Omental fat pad (tissue), 4 donors: Measurements from ENCODE around the gene DOCK7. TPM values are rescaled to one million over a fixed set of nuclear protein-coding genes. Genes with fewer than 3 reads are reported as not detected.
"Not testable (repeated sequence)": the region's sequence is repeated elsewhere in the genome, so short reads cannot be mapped to it uniquely, and the experiment has no call there.

Experiments used
- ATAC-seq: fragments of 150-250 bp; one replicate; pipeline ENCODE4 v1.9.1; 2016; ENCODE audit warnings: mild to moderate bottlenecking, moderate library complexity; ENCODE audit not compliant: low FRiP score
- DNase-seq: peaks from one replicate; pipeline ENCODE4 v3.0.0-alpha.2; 2019; ENCODE audit warnings: low spot score
- total RNA-seq, 4 donors: library from RNA; depleted of rRNA; stranded (reverse); fragments of >200 nt; gene quantifications; one replicate each; pipeline ENCODE4 v1.1.0, GENCODE V29; 2016
- TF ChIP-seq, protein P1 (sequence below), 3 donors: fragments of 450-650 bp; IDR thresholded peaks; one replicate each; pipeline ENCODE4 v1.5.1; 2016 to 2017; ENCODE audit warnings: antibody characterized with exemption in 3 of 3, mild to moderate bottlenecking in 3 of 3, moderate library complexity in 2 of 3

Gene DOCK7
- total RNA-seq, 4 donors from 2014 or later = 29.1 to 55.2 (median 31.0) TPM

DNA sequence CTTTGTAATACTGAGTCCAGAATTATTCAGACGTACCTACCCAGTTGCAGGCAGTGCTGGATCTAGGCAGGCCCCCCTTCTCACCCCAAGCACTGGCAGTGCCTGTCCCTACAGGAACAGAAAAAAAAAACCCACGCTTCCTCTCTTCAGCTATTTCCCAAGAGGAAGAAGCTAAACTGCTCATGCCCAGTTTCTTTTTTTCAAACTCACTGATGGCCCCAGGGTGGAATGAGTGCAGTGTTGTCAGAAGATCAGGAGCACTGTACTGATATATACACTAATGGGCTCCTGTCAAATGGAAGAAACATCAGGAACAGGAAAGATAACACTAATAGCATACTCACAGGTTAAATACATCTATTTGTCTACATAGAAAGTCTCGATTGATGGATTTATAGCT lies 28.2 kb upstream of the DOCK7 start:
- no peak for ATAC-seq
- DNase-seq = no peak
- TF ChIP-seq, protein P1, sequence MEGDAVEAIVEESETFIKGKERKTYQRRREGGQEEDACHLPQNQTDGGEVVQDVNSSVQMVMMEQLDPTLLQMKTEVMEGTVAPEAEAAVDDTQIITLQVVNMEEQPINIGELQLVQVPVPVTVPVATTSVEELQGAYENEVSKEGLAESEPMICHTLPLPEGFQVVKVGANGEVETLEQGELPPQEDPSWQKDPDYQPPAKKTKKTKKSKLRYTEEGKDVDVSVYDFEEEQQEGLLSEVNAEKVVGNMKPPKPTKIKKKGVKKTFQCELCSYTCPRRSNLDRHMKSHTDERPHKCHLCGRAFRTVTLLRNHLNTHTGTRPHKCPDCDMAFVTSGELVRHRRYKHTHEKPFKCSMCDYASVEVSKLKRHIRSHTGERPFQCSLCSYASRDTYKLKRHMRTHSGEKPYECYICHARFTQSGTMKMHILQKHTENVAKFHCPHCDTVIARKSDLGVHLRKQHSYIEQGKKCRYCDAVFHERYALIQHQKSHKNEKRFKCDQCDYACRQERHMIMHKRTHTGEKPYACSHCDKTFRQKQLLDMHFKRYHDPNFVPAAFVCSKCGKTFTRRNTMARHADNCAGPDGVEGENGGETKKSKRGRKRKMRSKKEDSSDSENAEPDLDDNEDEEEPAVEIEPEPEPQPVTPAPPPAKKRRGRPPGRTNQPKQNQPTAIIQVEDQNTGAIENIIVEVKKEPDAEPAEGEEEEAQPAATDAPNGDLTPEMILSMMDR (IDR thresholded peaks at IDR 0.05) = no peak

DNA sequence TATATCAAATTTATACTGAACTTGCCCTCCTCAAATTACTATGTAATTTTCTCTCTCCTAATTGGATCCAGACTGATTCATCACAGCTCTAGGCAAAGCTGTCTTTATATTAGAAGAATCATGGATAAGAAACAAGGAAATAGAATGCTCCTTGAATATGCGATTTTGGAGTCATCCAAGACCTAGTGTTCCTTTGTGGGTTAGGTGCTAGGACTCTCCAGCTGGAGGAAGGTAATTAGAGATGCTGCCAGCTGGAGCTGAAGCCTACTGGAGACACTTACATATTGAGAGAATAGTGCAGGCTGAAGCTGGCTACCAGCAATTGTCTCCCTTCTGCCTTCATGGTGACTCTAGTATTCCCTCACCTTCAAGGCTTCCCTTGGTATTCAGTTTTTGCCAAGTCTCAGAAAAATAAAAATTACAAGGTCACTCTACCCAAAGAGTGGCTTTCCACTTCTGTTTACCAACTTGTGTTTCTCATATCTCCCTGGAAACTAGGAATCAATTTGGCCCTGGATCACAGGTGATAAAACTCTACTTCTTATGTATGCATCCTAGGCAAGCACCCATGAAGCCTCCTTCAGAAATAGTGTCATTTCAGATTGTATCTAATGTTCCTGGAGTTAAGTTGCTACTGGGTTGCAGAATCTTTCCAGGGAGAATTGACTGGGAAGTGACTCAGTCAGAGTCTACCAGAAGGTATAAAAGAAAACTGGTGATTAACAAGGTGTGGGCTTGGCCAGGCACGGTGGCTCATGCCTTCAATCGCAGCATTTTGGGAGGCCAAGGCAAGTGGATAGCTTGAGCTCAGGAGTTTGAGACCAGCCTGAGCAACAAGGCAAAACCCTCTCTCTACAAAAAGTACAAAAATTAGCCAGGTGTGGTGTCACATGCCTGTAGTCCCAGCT lies 24.4 kb upstream of the DOCK7 start:
- ATAC-seq = no peak
- no peak for DNase-seq
- TF ChIP-seq, protein P1 (IDR thresholded peaks at IDR 0.05) = no peak

DNA sequence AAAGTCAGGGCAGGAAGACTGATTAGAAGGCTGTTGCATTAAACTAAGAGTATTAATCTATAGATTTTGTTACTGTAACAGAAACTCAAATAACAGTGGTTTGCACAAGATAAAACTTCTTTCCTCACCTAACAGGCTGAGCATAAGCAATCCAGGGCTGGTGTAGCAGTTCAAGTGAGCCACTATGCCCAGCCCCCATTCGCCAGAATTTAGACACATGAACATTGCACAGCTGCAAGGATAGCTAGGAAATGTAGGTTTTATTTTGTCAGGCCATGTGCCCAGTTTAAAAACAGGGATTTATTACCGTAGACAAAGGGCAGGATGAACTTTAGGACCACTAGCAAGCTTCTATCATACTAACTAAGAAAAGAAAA lies 19.5 kb upstream of the DOCK7 start:
- TF ChIP-seq, protein P1 (IDR thresholded peaks at IDR 0.05) = no peak
- ATAC-seq (no peak), DNase-seq (no peak)

DNA sequence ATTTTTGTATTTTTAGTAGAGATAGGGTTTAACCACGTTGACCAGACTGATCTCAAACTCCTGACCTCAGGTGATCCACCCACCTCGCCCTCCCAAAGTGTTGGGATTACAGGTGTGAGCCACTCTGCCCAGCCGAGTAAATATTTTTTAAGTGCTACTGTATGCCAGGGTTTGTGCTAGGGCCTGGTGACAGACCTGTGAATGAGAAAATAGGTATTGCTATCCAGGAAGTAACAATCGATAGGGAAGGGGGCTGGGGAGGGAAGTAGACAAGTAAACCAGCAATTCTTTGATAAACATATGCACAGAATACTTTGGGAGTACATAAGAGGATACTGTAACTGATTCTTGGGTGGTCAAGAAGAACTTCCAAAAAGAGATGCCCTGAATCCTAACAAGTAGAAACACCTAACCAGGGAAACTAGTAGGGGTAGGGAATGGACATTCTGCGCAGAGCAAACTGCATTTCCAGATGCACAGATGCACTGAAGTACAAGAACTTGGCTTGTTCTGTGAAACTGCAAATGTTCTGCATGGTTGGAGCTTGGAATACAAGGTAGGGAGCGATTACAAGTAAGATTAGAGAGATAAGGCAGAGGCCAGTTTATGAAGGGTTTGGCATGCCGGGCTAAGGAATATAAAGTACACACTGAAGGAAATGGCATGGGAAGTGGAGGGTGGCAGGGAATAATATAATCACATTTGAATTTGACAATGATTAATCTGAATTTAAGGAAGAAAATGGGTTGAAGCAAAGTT lies 19.0 kb upstream of the DOCK7 start:
- ATAC-seq (no peak), DNase-seq (no peak)
- TF ChIP-seq, protein P1 (IDR thresholded peaks at IDR 0.05) = no peak

DNA sequence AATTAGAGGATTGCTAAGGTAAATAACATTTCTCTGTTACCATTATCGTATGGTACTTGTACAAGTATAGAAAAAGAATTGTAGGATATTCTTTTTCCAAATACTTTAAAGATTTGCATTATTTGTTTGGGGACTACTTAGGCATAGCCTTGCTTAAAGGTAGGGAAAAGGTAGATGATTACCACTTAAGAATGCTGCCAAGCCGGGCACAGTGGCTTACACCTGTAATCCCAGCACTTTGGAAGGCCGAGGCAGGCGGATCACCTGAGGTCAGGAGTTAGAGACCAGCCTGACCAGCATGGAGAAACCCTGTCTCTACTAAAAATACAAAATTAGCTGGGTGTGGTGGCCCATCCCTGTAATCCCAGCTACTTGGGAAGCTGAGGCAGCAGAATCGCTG lies 10.0 kb upstream of the DOCK7 start:
- DNase-seq, ATAC-seq: not testable (repeated sequence)

DNA sequence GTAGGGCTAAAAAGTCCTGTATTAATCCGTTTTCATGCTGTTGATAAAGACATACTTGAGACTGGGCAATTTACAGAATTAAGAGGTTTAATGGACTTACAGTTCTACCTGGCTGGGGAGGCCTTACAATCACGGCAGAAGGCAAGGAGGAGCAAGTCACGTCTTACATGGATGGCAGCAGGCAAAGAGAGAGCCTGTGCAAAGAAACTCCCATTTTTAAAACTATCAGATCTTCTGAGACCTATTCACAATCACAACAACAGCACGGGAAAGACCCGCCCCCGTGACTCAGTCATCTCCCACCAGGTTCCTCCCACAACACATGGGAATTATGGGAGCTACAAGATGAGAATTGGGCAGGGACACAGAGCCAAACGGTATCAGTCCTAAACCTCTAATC lies 6.3 kb upstream of the DOCK7 start:
- not testable (repeated sequence) for ATAC-seq

DNA sequence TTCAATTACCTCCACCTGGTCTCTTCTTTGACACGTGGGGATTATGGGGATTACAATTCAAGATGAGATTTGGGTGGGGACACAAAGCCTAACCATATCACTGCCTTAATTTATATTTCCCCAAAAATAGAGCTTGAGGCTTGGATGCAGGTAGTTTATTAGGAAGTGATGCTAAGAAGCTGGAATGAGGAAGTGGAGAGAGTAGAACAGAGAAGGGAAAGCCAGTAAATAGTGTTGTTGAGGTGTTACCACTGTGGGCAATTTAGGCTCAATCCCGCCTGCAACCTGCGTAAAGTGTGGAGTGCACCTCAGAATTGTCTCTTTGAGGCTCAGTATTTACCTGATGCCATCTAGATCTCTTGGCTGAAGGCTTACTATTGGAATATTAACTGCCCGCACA lies 4.9 kb upstream of the DOCK7 start:
- ATAC-seq (no peak), DNase-seq (no peak)
- TF ChIP-seq, protein P1 (IDR thresholded peaks at IDR 0.05) = no peak

More for the DNA sequence above, 6.3 kb upstream of the DOCK7 start:
- DNase-seq = not testable (repeated sequence)
